TTC549 (cell line): ENCODE data around the gene ATP5MC2.
"Not testable (repeated sequence)": the region's sequence is repeated elsewhere in the genome, so short reads cannot be mapped to it uniquely, and the experiment has no call there.

Experiments used
- FAIRE-seq: peaks from 2 replicates; lab custom pipeline; 2012; peaks lifted over from hg19 to GRCh38; lab: Jason Lieb, UNC

ATP5MC2 gene

DNA sequence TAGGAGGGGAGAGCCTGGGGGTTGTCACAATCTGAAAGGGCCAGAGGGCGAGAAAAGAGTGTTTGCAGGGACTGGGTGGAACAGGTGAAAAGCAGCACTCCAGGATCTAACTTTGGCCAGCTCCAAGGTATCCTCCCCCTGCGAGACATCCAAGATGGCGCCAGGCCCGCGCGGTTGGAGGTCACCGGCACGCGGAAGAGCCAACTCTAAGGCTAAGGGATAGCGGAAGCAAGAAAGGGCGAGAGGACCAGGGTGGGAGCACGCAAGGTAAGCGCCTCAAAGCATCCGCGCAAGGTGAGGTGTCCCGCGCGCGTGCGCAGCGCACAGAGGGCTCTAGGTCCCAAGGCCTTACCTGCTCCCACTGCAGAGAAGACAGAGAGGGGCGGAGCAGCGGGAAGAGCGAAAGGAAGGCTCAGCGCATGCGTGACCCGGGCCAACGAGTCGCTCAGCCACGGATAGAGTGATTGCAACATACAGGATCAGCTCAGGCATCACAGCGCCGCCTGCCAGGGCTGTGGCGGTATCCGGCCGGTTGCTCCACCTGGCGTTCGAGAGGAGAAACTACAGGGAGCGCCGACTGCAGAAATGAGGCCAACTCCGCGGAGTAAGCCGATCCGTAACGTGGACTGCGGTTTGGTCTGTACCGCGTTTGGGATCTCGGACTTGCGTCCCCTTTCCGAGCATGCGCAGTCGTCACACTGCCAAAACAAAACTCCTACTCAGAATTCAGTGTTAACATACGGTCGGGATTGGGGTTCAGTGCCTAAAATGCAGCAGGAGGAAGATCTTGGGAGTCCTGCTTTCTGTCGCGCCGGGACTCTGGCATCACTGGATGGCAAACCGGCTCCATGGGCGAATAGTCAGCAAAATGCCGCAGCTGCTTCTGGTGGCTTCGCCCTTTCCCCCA, at the start of gene ATP5MC2:
TSS of gene ATP5MC2 (minus strand) at position 383 of the 907 bp plus-strand sequence. CDS start 3,469 bp downstream, outside the sequence.
- FAIRE-seq, result peak; percentile 88

DNA sequence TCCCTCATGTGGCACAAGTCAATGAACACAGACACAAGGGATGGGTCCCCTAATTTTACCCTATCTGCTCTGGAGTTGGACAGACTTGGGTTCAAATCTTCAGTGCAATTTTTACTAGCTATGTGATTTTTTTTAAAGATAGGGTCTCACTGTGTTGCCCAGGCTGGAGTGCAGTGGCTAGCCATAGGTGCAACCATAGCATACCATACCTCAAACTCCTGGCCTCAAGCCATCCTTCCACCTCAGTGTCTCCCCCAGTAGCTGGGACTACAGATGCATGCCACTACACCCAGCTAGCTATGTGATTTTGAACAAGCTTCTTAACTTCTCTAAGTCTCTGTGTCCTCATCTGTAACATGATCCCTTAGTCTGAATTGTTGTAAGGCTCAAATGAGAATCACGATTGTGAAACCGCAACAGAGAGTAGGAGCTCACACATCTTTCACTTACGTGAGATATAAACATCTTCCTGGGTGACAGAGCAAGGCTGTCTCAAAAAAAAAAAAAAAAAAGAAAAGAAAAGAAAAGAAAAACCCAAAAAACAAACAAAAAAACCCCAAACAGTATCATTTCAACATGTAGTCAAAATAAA, 46.7 kb upstream of the ATP5MC2 start:
- no peak for FAIRE-seq

DNA sequence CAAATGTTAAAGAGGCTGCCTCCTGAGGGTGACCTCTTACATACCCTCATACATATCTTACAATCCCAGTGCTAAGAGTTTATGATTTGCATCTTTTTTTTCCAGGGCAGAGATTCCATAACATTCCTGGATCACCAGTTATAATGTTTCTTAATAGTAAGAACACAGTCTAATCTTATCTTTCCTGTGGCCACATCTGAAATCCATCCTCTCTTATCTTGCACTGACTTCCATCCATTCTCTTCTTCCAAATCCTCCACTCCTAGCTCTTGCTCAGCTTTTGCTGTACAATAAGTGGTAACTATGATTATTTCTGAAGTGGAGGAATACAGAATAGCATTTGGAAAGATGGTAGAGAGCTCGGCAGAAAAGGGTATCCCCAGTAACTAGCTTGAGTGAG, 45.1 kb upstream of the ATP5MC2 start:
- FAIRE-seq, result no peak

GRCh38 chr12:53719649-53720048, 43.8 kb upstream of the ATP5MC2 start:
- FAIRE-seq, result no peak

DNA sequence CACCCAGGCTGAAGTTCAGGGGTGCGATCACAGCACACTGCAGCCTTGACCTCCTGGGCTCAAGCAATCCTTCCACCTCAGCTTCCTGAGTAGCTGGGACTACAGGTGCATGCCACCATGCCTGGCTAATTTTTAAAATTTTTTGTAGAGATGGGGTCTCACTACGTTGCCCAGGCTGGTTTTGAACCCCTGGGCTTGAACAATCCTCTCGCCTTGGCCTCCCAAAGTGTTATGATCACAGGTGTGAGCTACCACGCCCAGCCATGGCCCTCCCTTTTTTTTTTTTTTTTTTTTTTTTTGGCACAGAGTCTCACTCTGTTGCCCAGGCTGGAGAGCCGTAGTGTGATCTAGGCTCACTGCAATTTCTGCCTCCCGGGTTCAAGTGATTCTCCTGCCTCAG, 42.7 kb upstream of the ATP5MC2 start:
- not testable (repeated sequence) for FAIRE-seq

GRCh38 chr12:53717319-53717718, 41.4 kb upstream of the ATP5MC2 start:
- FAIRE-seq, result no peak

DNA sequence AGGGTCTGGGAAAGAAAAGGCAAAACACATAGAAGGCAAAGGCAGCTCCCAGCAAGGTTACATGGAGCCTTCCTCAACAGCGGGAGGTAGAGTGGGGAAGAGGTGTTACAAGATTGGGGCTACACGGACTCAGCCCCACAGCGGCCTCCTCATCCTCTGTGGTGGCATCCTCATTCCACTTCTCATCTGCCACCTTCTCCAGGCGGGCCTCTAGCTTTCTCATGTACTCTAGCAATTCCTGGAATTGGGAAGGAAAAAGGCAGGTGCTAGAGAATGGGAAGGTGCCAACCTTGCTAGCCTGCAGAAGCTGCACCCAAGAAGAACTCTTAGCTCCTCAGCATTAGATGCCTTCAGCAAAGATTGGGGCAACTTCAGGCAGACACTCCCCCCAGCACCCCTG, 38.1 kb upstream of the ATP5MC2 start:
- no peak for FAIRE-seq

DNA sequence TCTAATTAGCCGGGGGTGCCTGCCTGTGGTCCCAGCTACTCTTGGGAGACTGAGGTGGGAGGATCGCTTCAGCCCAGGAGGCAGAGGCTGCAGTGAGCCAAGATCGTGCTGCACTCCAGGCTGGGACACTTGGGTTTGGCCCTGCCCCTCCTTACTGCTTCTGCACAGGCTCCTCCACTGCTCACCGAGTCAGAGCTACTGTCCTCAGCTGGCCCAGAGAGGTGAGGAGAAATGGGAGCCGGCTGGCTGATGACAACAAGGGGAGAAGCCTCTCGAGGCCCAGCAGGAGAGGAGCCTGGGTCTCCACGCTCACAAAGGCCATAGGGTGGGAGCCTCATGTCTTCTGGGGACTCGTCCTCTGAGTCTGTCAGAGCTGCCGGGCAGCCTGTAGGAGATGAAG, 37.6 kb upstream of the ATP5MC2 start:
- FAIRE-seq, result no peak

DNA sequence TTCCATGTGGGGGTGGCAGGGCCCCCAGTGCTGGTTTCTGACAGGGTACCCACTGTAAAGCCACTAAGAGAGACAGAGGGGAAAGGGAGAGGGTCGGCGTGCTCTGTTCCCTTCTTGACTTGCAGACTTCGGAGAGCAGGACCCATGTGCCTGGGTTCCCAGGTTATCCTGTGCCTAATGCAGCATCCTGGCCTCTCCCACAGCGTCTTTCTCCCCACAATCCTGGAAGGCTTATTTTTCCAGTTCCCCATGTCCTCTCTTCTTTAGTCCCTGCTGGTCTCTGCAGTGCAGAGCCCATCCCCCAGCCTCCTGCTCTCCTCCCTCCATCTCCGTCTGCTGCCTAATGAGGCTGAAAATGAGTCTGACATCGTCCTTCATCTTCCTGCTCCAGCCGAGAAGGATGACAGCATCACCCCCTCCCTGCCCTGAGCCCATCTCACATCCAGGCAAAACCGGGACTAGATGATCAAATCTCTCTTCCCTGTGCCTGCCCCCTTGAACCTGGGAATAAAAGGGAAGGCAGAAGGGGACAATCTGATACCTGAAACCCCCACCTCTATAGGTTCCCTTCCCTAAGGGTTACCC, 36.3 kb upstream of the ATP5MC2 start:
- FAIRE-seq, result no peak

DNA sequence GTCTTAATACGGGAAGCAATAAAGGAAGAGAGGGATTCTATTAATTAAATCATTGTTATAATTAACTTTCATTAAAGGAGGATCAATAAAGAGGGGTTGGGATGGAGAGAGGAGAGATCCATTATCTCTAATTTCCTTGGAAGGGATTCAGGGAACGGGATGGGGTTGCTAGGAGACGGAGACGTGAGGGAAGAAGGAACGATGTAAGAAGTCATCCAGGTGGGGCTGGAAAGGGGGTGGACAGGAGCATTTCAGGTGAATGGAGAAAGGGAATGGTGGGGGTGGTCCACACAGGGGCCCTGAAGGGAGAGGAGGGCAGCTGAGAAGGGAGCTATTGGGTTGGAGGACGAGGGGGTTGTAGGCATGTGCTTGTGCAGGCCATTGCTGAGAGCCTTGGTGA, 34.2 kb upstream of the ATP5MC2 start:
- no peak for FAIRE-seq

DNA sequence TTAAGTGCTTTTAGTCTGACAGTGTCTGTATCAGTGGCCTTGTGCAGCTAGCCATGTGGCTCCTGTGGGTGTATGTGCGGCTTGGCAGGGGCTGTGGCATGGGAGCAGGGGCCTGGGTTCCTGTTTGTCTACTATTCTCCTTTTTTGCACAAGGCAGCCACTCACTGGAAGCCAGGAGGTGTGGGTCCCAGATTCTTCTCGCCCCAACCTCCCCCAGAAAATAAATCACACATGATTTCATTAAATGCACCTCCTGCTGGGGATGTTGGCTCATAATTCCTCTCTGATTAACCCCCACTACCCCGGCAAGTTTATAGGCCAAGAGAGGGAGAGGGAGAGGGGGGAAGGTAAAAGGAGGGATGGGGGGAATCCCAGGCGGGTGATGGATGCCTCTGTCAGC, 33.8 kb upstream of the ATP5MC2 start:
- FAIRE-seq, result no peak

- FAIRE-seq, result no peak
Observed at GRCh38 chr12:53706080-53706479, 30.2 kb upstream of the ATP5MC2 start.

DNA sequence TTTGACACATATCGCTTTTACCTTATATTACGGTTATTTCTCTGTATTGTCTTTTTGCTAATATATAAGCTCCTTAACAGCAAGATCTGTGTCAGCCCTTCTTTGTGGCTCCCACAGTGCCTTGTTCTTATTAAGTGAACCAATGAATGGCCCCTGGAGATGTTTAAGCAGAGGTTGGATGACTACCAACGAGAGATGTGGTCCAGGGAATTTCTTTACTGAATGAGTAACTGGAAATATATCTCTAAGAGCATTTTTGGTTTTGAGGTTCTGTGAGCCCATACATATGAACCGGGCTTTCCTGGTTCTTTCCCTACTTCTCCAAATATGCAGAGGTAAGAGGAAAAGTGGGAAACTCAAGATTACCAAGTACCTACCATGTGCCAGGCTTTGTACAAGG, 27.9 kb upstream of the ATP5MC2 start:
- no peak for FAIRE-seq

DNA sequence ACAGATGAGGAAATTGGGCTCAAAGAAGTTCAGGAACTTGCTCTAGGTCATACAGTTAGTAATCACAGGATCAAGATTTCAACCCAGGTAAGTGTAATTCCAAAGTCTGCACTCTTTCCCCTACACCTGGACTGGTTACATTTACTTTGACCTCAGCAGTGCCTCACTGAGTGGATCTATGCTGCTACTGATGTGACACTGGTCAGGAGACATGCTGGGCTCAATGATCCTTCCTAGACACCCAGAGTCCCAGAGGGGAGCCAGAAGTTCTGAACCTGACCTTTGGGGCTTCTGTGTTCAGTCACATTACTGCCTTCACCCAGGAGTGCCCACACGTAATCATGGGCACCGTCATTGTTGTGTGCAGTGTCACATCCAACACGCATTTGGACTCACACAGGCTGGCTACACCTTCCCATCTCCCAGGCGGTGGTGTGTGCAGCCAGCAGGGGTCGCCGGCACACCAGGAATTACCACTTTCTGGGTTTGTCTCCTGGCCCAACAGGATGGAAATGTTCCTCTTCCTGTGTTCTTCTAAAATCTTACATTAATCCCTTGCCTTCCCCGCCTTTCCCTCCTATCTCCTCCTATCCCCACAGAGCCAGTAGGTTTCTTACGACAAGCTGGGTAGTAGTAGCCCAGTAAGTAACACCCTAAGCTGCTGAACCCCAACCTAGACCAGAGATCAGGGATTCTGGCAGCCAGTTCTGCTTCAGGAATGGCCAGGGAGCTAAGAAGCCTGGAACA, 25.8 kb upstream of the ATP5MC2 start:
- FAIRE-seq, result no peak

DNA sequence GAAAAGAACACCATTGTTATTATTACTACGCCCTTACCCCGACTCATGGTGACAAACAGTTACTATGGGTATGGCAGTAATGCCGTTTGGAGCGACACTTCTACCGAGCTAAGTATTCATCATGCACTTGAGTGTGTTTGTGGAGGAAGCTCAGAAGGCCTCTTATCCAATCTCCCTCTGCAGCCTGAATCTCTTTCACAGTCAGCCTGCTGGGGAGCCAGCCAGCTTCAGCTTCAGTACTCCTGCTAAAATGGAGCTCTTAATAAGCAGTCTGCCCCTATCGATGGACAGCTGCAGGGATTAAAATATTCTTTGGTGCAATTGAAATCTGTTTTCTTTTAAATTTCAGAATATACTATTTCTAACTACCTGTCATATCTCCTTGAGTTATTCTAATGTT, 24.7 kb upstream of the ATP5MC2 start:
- no peak for FAIRE-seq

- no peak for FAIRE-seq
Observed at GRCh38 chr12:53699678-53700025, 23.8 kb upstream of the ATP5MC2 start.

DNA sequence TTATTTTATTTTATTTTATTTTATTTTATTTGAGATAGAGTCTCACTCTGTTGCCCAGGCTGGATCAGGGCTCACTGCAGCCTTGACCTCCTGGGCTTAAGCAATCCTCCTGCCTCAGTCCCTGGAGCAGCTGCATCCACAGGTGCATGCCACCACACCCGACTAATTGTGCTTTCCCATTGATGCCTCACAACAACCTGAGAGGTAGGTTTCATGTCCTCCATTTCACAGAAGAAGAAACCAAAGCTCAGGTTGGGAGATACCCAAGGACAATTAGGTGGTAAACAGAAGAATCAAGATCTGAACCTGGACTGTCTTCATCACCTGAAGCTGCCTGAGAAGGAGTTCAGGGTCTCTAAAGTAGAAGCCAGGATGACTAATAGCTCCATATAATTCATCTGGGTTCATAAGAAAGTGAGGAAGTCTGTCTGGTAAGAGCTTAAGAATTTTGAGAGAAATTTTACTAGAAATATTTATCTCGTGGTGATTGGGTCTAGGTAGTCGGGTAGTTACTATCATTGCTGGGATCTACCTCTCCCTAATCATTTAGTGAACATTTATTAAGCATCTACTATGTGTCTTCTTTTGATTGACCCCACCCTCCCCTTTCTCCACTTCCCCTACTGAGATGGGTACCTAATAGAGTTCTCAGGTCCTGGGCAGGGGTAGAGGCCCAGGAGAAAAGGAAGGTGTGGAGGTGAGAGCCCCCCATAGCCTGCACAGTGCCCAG, 23.2 kb upstream of the ATP5MC2 start:
- FAIRE-seq, result no peak

DNA sequence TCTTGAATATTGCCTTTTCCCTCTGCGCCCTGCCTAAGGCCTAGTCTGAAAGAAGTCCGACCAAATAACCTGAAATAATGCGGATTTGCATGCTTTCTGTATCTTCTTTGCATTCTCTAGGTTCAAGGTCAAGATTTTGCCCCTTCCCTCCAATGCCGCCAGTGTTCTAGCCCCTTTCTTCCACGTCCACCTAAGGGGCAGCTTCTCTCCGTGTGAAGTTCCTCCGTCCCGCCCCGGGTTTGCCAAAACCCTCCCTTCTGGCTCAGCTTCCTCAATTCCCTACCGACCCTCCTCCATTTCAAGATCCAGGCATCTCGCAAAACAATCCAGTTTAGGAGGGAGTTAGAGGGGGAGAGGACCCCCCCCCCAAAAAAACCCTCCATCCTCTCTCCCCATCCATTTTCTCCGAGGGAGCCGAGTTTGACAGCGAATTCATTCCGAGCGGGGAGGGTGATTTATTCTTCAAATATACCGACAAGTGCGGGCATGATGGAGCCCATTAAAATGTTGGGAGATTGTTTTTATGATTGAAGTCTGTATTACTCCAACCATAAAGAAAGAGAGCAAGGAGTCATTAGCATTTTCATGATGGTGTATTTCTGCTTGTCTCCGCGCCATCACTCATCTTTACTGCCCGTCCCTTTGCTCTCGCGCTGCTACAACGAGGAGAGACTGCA, 20.9 kb upstream of the ATP5MC2 start:
- no peak for FAIRE-seq

GRCh38 chr12:53696285-53696654, 20.4 kb upstream of the ATP5MC2 start:
- peak; percentile 83 for FAIRE-seq

DNA sequence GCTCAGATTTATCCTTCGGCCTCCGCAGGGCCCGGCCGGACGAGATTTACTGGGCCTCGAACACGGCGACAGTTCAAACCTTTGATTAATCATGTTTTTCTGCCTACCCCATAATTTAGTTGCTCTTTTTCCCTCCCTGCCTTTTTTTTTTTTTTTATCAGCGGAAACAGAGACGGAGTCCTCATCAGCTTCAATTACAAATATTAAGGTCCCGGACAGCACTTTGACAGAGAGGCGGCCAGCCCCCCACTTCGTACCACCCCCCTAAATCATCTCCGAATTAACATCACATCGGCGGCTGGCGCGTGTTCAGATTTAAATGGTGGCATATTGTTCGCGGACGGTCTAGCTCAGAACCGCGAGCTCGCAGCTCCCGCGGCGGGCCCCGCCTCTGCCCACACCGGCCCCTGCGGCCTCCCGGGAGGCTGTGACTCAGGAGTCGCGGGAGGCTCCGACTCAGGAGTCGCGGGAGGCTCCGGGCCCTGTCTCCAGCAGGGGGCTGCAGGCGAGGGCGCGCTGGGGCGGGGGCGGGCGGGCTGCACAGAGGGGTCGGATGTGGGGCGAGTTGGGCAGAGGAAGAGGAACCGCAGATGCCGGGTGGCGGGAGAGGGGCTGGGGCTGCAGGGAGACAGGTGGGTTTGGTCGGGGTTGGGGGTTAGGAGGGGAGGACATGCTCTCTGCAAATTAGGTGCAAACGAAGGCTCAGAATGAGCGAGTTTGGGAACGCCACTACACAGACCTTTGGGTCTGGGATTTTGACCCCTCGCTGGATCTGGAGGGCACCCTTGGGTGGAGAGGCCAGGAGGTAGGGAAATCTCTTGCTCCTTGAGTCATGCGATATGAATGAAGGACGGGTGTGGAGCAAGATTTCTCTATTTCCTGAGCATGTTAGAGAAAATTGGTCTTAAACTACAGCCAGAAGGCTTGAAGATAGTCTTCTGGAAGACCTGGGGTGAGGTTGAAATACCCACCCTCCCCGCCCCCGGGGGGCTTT, 19.6 kb upstream of the ATP5MC2 start:
- FAIRE-seq, result no peak
